GM21390 (cell line): Measurements from ENCODE around the gene CREB3L4.

Source experiments
- ATAC-seq: cut with Tn5 transposase; IDR thresholded peaks from one replicate; pipeline ENCODE4 v1.9.1; 2021; ENCODE audit not compliant: unreplicated experiment

Gene CREB3L4, protein sequence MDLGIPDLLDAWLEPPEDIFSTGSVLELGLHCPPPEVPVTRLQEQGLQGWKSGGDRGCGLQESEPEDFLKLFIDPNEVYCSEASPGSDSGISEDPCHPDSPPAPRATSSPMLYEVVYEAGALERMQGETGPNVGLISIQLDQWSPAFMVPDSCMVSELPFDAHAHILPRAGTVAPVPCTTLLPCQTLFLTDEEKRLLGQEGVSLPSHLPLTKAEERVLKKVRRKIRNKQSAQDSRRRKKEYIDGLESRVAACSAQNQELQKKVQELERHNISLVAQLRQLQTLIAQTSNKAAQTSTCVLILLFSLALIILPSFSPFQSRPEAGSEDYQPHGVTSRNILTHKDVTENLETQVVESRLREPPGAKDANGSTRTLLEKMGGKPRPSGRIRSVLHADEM

DNA sequence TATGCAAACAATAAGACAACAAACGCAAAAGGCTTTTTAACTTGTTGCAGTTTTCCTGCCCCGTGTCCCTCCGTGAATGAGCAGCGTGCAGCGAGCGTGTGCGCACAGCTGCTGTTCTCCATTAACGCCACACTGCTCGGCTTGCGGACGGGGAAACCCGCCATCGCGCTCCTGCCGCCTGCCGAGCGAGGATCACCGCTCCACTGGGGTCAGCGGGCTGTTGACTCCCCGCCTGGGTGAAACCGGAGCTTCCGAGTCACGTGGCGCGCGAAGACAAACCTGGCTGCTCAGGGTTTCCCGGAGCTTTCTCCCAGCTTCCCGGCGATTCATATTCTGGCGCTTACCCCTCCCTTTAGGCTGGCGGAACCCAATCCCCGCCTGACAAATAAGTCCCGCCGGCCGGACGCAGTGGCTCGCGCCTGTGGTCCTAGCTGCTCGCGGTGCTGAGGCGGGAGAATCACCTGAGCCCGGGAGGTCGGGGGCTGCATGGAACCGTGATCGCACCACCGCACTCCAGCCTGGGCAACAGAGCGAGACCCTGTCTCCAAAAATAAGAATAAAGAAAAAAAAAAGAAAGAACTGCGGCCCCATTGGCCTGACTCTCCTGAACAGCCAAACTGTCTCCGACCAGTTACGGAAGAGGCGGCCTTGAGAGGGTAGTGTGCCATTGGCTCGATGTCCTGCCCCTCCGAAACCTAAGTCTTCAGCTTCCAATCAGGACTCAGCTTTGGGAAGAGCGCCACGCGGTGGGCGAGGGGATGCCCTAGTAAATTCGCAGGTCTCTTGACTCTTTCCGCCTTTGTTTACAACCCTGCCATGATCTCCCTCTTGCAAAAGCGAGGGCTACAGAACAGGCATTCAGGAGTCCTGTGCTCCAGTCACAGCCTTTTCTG lies at the start of gene CREB3L4:
Gene CREB3L4, plus strand, starts transcription at position 796 of the 893 bp plus-strand sequence. CDS start 624 bp downstream, outside the sequence.
- peak; percentile 61 for ATAC-seq

DNA sequence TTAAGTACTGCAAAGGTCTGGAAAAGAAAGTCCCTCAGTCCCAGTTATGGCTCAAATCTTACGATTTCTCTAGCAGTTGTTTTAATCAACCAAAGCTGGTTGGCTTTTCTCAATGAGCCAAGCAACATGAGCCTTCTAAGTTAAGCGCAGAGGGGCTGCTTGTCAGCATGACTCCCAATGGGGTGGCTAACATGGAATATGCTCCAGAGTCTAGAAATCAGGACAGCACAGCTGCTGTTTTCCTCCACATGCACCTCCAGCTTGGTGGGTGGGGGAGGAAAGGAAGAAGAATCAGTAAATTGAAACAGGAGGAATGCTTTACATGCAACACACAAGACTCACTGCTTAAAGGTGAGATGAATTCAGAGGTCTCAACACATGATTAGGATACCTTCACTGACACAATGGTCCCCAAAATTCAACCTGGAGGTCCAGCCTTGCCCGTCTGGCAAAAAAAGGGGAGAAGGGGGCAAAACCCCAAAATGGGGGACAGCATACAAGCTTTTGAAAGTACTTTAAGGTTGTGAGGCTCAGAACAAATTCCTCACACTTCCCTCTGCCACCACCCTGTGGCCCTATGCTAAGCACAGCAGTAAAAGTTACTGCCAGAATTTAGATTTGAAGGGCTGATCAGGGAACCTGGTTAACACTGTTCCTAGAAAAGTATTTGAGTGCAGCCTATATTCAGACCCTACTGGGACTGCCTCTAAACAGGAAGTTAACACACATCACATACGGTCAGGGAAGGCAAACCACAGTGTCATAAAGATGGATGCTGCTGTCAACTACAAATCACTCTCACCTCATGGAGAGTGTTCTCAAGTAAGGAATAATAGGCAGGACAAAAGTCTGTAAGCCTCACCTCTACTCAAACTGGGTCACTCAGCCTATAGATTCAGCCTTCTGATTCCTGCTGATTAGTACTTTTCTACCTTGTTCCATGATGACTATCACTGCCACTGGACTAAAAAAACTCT lies 47.5 kb upstream of the CREB3L4 start:
- no peak for ATAC-seq

DNA sequence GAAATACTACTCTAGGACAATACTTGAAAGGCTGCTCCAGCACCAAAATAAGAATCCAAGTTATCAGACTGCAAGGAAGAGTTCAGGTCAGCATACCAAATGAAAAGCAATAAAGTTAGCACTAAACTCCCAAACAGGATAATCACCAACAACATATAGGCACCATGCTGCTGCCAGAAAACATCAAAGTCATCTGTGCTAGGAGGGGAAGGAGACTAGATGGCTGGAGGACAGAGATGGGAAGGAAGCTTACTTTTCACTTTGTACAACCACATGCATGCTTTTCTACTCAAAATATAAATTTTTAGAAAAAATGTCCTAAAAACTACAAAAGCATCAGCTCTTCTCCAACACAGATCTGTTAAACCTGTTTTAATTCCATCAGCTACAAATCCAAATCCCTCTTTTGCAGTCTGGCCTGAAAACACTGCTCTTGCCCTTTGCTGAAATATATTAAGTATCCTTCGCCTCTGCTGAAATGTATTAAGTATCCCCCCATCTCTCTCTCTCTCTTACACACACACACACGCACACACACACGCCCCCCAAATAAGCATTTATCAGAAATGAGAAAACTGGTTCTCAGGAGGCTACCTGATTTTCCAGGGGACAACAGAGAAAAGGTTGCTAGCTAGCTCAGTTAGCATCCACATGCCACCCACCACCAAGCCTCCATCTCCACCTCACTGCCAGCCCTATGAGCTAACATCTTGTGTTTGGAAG lies 46.5 kb upstream of the CREB3L4 start:
- ATAC-seq = no peak

DNA sequence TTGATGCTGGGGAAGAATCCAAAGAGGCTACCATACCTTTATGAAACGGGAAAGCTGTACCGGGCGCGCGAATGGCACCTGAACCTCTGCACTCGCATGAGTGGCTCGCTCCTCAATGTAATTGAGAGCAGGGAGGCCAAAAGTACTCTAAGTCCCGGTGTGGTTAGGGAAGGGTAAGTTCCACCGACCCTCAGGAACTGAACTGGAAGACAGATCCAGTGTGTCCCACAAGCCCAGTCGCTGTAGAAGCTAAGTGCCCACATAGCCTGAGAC lies 46.0 kb upstream of the CREB3L4 start:
- no peak for ATAC-seq

DNA sequence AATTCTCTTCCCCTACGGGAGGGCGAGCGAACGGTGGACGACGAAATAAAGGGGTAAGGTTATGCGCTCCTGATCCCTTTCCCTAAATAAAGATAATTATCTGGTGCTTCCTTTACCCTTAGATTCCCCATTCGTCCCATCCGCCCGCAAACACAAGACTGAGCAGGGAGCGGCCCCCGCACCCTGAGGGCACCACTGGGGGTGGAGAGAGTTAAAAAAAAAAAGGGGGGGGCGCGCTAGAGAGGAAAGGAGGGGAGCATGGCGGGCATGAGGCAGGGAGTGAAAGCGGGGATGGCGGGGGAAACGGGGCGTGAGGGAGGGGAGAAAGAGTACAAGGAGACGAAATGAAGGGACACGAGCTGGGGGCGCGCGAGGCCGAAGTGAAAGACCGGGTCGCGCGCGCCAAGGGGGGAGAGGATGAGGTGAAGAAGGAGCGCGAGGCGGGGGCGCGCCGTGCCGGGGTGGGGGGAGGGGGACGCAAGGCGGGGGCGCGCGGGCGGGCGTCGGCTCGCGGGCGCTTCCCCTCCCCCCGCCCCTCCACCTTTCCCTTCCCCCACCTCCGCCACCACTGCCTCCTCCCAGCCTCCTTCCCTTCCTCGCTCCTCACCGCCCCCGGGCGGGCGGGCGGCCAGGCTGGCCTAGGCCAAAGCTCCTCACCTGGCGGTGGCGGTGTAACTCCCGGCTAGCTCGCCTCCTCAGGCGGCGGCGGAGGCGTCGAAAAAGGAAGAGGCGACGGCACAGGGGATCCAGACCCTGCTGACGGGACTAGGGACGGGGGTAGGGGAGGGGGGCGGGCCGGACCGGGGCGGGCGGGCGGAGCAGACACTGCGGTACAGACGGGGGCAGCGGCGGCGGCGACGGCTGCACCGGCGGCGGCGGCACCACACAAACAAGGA lies 45.4 kb upstream of the CREB3L4 start:
- ATAC-seq = peak; percentile 31

DNA sequence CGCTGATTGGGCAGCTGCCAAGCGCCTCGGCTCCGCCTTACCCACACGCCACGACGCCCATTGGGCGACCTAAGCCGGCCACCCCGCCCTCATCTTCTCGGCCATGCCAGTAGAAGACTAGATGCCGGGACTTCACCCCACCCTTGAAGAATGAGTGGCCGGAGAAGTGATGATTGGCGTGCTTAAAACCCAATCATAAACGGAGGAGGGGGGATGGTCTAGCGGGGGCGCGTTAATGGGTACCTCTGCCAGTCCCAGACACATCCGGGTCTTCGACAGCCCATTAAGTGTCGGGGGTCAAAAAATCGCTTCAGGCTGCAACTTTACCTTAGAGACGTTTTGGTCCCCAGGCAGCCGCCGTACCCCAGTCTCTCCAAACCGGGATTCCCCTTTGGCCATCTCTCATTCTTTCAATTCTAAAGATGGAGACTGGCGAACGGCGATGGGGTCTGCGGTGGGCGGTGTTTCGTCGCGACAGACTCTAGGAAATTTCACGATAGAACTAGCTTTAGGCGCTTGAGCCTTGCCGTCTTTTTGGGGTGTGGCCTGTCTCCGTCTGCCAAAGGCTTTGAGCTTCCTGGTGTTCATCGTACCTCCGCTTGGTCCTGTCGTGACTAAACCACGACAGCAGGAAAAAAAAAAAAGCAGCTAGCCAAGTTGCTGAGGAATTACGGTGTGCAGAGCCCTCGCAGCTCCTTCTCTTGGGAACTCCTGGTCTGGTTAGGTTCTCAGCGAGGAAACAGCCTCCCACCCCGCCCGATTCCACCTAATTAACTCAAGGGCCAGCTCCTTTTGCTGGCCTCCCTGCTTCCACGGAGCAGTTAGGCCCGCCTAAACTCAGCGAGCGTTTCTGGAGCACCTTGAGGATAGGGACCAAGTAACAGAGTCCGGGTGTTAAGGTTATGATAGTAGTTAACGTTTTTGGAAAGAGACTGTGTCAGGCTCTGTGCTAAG lies 44.5 kb upstream of the CREB3L4 start, which contains the start of gene GATAD2B:
Gene GATAD2B, minus strand, starts transcription at position 1 of the 954 bp plus-strand sequence. CDS start 94,625 bp downstream, outside the sequence.
- ATAC-seq = peak; percentile 85

DNA sequence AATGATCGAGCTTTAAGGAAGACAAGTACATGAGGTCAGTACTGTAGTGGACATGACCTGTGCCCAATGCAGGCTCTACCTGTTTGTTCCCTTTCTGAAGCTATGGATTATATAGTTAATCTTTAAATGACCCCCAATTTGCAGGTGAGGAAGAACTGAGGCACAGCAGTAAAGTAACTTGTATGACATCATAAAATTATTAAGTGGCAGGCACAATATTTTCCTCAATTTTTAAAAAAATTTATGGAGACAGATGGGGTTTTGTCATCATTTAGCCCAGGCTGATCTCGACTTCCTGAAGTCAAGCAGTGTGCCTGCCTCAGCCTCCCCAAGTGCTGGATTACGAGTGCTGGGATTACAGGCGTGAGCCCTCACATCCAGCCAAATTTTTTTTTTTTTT lies 41.3 kb upstream of the CREB3L4 start:
- no peak for ATAC-seq

DNA sequence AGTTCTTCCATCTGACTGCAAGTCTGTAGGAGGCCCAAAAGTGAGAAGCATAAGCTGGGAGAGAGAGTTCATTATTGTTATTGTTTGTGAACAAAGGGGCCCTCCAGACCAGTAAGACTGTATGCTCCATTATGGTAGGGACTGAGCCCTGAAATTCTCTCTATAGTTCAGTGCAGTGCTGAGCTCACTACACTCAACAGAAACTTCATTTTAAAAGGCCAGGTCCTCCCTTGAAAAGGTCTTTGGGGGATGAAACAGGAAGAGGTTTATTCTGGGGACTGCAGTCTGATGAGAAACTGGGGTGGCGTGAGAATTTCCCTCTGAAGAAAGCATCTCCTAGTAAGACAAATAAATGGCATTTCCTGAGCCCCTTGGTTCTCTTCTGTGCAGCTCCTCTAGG lies 39.5 kb upstream of the CREB3L4 start:
- no peak for ATAC-seq

DNA sequence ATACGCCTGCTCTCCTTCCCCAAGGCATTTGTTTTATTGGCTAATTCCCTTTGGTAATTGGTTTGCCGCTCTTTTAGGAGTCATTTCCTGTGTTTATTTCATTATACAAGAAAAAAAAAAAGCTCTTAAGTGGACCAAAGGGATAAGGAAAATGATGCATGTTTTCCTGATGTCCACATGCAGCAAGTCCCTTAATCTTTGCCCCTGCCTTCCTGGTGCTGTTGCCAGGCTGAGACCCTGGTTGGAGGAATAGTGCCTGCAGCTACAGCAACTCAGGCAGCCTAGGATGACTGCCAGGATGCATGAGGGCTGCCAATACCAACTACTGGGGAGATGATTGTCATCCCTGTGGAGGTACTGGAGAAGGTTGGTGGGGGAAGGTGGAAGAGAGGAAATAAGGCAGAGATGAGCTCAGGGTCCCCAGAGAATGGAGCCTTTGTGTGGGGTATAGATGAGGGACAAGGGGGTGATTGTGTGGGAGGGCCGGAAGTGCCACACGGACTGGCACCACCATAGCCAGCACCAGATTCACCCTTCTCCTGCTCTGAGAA lies 38.8 kb upstream of the CREB3L4 start:
- ATAC-seq = no peak

DNA sequence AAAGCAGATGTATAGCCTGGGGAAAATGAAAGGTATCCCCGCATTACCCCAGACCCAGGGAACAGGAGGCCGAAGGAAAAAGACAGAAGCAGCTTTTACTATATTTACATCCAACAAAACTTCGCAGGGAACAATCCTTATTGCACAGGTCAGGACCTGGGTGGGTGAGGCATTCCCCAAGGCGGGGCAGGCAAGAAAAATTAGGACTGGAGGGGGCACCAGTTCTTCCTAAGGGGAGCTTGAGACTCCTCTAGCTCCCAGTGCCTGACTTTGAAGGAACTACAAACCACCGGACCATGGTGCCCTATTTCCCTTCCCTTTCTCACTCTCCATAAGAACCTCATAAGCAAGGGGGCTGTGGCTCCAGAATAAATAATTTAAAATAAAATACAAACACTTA lies 38.3 kb upstream of the CREB3L4 start:
- ATAC-seq = no peak

DNA sequence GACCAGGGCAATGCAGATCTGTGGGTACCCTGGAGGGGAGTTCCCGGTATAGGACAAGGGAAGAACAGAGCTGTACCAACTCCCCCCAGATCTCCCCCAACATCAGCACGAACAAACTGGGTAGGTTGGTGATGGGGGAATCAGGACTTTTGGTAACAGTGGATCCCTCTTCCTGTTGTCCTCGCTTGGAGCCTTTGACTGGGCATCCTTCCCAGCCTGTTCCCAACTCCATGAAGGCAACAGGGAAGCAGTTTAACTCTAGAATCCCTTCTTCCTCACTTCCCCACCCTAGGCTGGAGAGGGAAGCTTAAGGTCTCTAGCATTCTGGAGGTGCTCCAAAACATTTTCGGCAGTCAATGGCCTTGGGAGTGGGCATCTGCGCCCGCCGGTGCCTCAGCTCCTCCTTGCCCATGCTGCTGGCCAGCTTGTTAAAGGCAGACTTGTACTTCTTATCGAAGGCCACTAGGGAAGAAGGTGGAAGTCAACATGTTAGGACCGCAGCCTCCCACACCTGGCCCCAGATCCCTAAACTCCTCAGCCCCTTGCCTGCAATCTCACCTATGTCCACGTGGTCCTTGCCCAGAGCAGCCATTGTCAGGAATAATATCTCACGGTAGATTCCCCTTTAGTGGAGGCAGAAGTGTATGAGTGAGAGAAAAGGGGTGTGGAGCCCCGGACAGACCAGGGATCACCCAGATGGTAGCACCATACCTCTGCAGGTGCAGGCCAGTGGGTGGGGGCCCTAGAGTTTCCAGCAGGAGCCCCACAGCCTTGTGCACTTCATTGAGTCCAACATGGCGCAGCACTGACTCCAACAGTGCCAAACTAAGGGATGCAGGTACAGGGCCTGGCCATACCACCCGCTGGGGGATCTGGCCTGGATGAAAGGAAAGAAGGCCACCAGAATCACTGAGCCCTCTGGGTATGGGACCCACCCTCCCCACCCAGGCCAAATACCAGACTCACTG lies 37.4 kb upstream of the CREB3L4 start:
- no peak for ATAC-seq

DNA sequence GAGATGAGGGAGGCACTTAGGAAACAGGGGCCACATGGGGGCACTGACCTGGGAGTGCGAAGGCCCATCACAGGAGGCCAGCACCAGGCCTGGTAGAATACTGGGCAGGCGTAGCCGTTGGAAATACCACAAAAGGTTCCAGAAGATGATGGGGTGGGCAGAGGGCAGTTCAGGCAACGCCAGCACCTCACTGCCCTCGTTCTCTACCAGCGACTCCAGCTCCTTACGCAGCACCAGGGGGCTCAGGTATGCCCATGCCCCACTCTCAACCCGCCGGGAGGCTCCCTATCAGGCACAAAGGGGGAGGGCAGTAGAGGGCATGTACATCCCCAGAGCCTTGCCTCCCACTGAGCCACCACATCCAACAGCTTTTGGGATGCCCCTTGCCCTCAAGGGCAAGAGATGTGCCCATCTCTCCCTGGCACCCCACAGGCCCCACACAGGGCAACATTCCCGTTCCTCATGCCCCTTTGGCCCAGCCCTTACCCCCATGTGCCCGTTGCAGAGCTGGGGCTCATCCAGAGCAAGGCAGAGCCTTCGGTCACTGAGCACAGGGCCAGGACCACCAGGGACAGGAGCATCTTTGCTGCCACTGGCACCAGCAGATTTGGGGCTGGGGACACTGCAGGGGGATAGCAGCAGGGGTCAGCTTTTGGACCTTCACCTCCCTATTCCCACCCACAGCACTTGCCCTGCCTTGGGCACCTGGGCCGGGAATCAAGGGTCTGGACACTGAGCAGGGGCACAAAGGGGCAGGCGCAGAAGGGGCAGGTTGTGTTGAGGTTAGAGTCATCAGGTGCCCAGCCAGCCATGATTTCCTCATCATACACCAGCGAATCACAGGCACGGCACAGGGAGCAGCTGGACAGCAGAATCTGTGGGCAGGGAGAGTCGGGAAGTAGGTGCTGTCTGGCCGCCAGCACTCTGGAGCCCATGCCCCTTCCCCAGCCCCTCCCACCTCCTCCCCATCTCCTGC lies 35.3 kb upstream of the CREB3L4 start:
- no peak for ATAC-seq

DNA sequence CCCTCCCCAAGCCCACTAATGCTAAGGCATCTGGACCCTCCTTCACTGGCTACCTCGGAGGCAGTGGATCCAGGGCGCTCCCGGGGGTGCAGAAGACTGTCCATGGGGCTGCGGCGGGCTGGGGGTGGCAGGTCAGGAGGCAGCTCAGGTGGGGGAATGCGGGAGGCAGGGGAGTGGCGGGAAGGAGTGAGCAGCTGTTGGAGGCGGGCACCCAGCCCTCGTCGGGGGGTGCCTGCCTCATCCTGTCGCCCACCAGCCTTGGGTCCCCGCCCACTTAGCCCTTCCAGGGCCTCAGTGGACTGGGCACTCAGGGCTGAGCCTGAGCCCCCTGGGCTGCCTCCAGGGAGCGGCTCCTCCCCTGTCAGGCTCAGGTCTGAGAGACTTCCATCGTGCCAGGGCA lies 34.3 kb upstream of the CREB3L4 start:
- ATAC-seq = no peak

DNA sequence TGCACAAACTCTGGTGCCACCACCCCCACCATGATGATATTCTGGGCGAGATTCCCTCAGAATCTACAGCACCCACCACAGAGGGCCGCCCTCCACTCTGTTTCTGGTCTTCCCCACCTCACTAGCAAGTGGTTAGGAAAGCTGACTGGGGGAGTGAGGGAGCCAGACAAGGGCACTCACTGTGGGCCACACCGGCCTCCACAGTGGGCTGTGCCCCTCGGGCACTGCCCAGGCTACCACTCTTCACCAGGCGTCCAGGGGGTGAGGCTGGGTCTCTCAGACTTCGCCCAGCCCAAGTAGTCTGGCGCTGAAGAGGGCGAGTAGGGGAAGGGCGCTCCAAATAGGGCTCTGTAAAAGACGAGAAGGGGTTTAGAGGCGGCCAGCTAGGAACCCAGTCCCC lies 33.7 kb upstream of the CREB3L4 start:
- no peak for ATAC-seq

DNA sequence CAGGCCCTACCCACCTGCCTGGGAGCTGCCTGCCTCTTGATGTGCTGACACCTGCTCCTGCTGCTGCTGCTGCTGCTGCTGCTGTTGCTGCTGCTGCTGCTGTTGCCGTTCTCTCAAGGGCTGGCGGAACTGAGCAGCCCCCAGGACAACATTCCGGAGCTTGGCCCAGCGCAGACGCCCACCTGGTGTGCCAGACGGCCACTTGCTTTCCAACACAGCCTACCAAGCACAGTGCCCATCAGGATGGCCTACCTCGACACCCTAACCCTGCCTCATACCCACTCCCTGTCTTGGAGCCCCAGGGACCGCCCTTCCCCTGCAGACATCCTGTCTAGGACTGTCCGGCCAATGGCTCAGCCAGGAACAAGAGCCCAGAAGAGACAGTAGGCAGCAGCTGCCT lies 33.0 kb upstream of the CREB3L4 start:
- ATAC-seq = no peak
